Gastrocnemius medialis (tissue), 4 donors: ENCODE results near the gene RPS15. TPM values are rescaled to one million over a fixed set of nuclear protein-coding genes. Genes with fewer than 3 reads are reported as not detected.

ENCODE experiments used
- ATAC-seq, 2 donors: fragments of 150-250 bp; one replicate each; pipeline ENCODE4 v1.9.1; 2016
- DNase-seq, 2 donors: peaks; one replicate each; pipeline ENCODE4 v3.0.0-alpha.2; 2019
- H3K27ac ChIP-seq, 4 donors: fragments of 200-600 bp; sonication (generic); 1 replicate in 1 of 4; 2 replicates in 3 of 4; pipeline ENCODE4 v1.5.1; 2016 to 2018; ENCODE audit warnings: mild to moderate bottlenecking in 2 of 4, moderate library complexity in 1 of 4
- H3K27me3 ChIP-seq, 3 donors: fragments of 200-600 bp; sonication (generic) in 2 of 3; 1 replicate in 1 of 3; 2 replicates in 2 of 3; pipeline versions ENCODE4 v1.5.1 to v1.6.0; 2016 to 2019; ENCODE audit warnings: mild to moderate bottlenecking in 1 of 3, moderate library complexity in 1 of 3
- H3K36me3 ChIP-seq, 2 donors: fragments of 200-600 bp; sonication (generic) in 1 of 2; one replicate each; pipeline ENCODE4 v1.5.1; 2017 to 2018
- H3K4me1 ChIP-seq, 2 donors: fragments of 200-600 bp; sonication (generic) in 1 of 2; one replicate each; pipeline ENCODE4 v1.5.1; 2016 to 2017; ENCODE audit warnings: mild to moderate bottlenecking in 2 of 2
- H3K4me3 ChIP-seq, 4 donors: fragments of 200-600 bp; sonication (generic) in 3 of 4; 1 replicate in 1 of 4; 2 replicates in 3 of 4; pipeline ENCODE4 v1.5.1; 2016 to 2019; ENCODE audit warnings: mild to moderate bottlenecking in 2 of 4
- H3K9me3 ChIP-seq, 3 donors: fragments of 200-600 bp; sonication (generic) in 2 of 3; 1 replicate in 1 of 3; 2 replicates in 2 of 3; pipeline ENCODE4 v1.5.1; 2016 to 2019
- POLR2A ChIP-seq, 2 donors: fragments of 450-650 bp; IDR thresholded peaks; one replicate each; pipeline ENCODE4 v1.6.1; 2017; ENCODE audit warnings: antibody characterized with exemption in 2 of 2, mild to moderate bottlenecking in 2 of 2, moderate library complexity in 2 of 2
- in situ Hi-C, 4 donors: fragments of 200-750 bp; cut with MboI; loops; one replicate each; pipeline versions ENCODE4 v1.15.0 to v1.8.0; 2017; ENCODE audit warnings: low sequenced_read_pairs in 4 of 4
- intact Hi-C: fragments of 100-400 bp; cut with DNase I; formaldehyde crosslinking; loops from one replicate; pipeline ENCODE4 v1.15.1; 2023; ENCODE audit warnings: low total_unique reads
- total RNA-seq, 4 donors: library from RNA; depleted of rRNA; stranded (reverse); fragments of >200 nt; gene quantifications; one replicate each; pipeline versions ENCODE4 v1.1.0 to v1.2.3, GENCODE V29; 2016
- TF ChIP-seq, protein P1 (sequence below), 5 experiments: fragments of 450-650 bp in 3 of 5; fragments of 200-600 bp in 2 of 5; sonication (generic) in 2 of 5; IDR thresholded peaks in 4 of 5; conservative IDR thresholded peaks in 1 of 5; 1 replicate in 4 of 5; 2 replicates in 1 of 5; pipeline ENCODE4 v1.5.1; 2016 to 2019; ENCODE audit warnings: antibody characterized with exemption in 5 of 5, mild to moderate bottlenecking in 3 of 5, moderate library complexity in 3 of 5

RPS15 gene
- total RNA-seq, 4 donors from 2014 or later, result 2,323 to 3,835 (median 2,607) TPM

DNA sequence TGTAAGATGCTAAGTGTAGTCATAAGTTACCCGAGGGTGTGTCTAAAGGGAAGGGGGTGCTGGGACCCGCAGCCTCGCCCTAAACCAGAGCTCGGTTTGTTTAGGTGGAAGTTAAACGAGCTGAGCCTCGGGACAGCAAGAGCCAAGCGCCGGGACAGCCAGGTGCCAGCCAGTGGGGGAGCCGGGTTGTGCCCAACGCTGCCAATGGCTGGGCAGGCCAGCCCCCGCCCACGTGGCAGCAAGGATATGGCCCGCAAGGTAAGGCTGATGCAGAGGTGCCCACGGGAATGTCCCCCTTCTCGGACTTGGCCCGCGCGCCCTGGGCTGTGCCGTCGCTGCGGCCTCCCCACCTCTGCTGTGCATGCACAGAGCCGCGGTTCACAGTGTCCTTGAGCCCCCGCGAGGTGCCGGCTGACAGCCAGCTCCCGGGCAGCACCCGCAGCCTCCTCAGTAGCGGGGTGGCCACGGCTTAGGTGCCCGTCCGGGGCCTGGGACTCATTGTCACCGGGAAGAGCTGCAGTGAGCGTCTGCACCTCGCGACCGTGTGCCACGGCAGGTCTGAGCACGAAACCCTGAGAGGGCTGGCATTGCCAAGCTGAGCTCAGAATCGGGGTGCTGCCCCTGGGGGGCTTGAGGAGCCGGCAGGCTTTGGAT, 9.3 kb upstream of the RPS15 start:
- H3K27me3 ChIP-seq, result no peaks in the 10 kb centered on the region
- H3K4me3 ChIP-seq, result no peak overlapping the region
- intact Hi-C loops (no loop called here), in situ Hi-C loops (no loop called here)
- no peak overlapping the region for H3K27ac ChIP-seq
- no peaks in the 10 kb centered on the region for H3K9me3 ChIP-seq
- ATAC-seq (no peak), DNase-seq (no peak)
- H3K36me3 ChIP-seq, result peaks cover 0 to 87% of the 10 kb centered on the region in 2 donors
- TF ChIP-seq, protein P1, sequence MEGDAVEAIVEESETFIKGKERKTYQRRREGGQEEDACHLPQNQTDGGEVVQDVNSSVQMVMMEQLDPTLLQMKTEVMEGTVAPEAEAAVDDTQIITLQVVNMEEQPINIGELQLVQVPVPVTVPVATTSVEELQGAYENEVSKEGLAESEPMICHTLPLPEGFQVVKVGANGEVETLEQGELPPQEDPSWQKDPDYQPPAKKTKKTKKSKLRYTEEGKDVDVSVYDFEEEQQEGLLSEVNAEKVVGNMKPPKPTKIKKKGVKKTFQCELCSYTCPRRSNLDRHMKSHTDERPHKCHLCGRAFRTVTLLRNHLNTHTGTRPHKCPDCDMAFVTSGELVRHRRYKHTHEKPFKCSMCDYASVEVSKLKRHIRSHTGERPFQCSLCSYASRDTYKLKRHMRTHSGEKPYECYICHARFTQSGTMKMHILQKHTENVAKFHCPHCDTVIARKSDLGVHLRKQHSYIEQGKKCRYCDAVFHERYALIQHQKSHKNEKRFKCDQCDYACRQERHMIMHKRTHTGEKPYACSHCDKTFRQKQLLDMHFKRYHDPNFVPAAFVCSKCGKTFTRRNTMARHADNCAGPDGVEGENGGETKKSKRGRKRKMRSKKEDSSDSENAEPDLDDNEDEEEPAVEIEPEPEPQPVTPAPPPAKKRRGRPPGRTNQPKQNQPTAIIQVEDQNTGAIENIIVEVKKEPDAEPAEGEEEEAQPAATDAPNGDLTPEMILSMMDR (IDR thresholded peaks at IDR 0.05 in 4 of 5, conservative IDR thresholded peaks at IDR 0.05 in 1 of 5), result no peak
- no peak for TF ChIP-seq POLR2A (IDR thresholded peaks at IDR 0.05)
- peaks cover 0 to 2% of the 10 kb centered on the region in 2 donors for H3K4me1 ChIP-seq

GRCh38 chr19:1429750-1430149, 8.4 kb upstream of the RPS15 start:
- Histone ChIP-seq H3K27ac (no peak overlapping the region), H3K9me3 (no peaks in the 10 kb centered on the region), H3K4me3 (no peak overlapping the region), H3K36me3 (peaks cover 2 to 90% of the 10 kb centered on the region in 2 donors), H3K27me3 (no peaks in the 10 kb centered on the region), H3K4me1 (peaks cover 0 to 2% of the 10 kb centered on the region in 2 donors)
- ATAC-seq (no peak), DNase-seq (no peak)
- TF ChIP-seq, protein P1 (IDR thresholded peaks at IDR 0.05 in 4 of 5, conservative IDR thresholded peaks at IDR 0.05 in 1 of 5), result no peak
- no peak for TF ChIP-seq POLR2A (IDR thresholded peaks at IDR 0.05)
- in situ Hi-C loops (no loop called here), intact Hi-C loops (no loop called here)

- Histone ChIP-seq H3K27ac (no peak overlapping the region), H3K4me1 (peaks cover 0 to 2% of the 10 kb centered on the region in 2 donors), H3K4me3 (no peak overlapping the region), H3K27me3 (no peaks in the 10 kb centered on the region), H3K36me3 (peaks cover 2 to 87% of the 10 kb centered on the region in 2 donors), H3K9me3 (no peaks in the 10 kb centered on the region)
- ATAC-seq, result no peak
- intact Hi-C loops (no loop called here), in situ Hi-C loops (no loop called here)
- TF ChIP-seq, protein P1 (IDR thresholded peaks at IDR 0.05 in 4 of 5, conservative IDR thresholded peaks at IDR 0.05 in 1 of 5), result no peak
- no peak for DNase-seq
Observed at GRCh38 chr19:1430246-1430645, 8.0 kb upstream of the RPS15 start.

GRCh38 chr19:1431759-1432506, 6.3 kb upstream of the RPS15 start:
- DNase-seq (no peak), ATAC-seq (no peak)
- no peak overlapping the region for H3K27ac ChIP-seq
- in situ Hi-C loops (no loop called here), intact Hi-C loops (no loop called here)
- peaks cover 2 to 74% of the 10 kb centered on the region in 2 donors for H3K36me3 ChIP-seq
- no peak for TF ChIP-seq POLR2A (IDR thresholded peaks at IDR 0.05)
- TF ChIP-seq, protein P1 (IDR thresholded peaks at IDR 0.05 in 4 of 5, conservative IDR thresholded peaks at IDR 0.05 in 1 of 5), result no peak
- no peaks in the 10 kb centered on the region for H3K27me3 ChIP-seq
- peaks cover 0 to 7% of the 10 kb centered on the region in 2 donors for H3K4me1 ChIP-seq
- H3K9me3 ChIP-seq, result no peaks in the 10 kb centered on the region
- no peak overlapping the region for H3K4me3 ChIP-seq
